ENCODE measurements around the gene RUNX2. TPM values are rescaled to one million over a fixed set of nuclear protein-coding genes. Genes with fewer than 3 reads are reported as not detected.

Gene RUNX2
- total and polyA plus RNA-seq, 2 experiments from 2014 or later: 0.66 to 1.7 TPM

- H3K4me2 ChIP-seq: peak overlapping the region; percentile 94
- Mint-ChIP-seq H3K9me3 (no peaks in the 10 kb centered on the region), H3K27me3 (ENCODE audit: insufficient read depth, low read depth, poor library complexity) (peaks cover 50% of the 10 kb centered on the region), H3K4me3 (peak overlapping the region; percentile 85), H3K4me1 (peaks cover 22% of the 10 kb centered on the region), H3K36me3 (ENCODE audit: low read depth) (no peaks in the 10 kb centered on the region; the same call in 2 of the 3 replicates), H3K27ac (no peak overlapping the region)
- H3K4me1 ChIP-seq (ENCODE audit: insufficient read depth): peaks cover 24% of the 10 kb centered on the region
- no peaks in the 10 kb centered on the region for H3K36me3 ChIP-seq (ENCODE audit: insufficient read depth)
- H3K4me3 ChIP-seq: peak overlapping the region; percentile 90
- H3K27me3 ChIP-seq (ENCODE audit: insufficient read depth): peaks cover 74% of the 10 kb centered on the region
- H2AFZ ChIP-seq: peak overlapping the region; percentile 98; the same call in 1 of the 2 replicates
- no peaks in the 10 kb centered on the region for H3K9me2 ChIP-seq (ENCODE audit: insufficient read depth)
- ATAC-seq (no peak), DNase-seq (ENCODE audit: low spot score) (no peak)
- H4K20me1 ChIP-seq (replicated peaks; ENCODE audit: insufficient read depth): no peaks in the 10 kb centered on the region
- TF ChIP-seq STAT1 (IDR thresholded peaks at IDR 0.05; ENCODE audit: unreplicated experiment) (no peak), CTCF (conservative IDR thresholded peaks at IDR 0.05; ENCODE audit: low read depth in 2 of 2) (no peak), REST (IDR thresholded peaks at IDR 0.05; ENCODE audit: unreplicated experiment) (no peak), JUNB (IDR thresholded peaks at IDR 0.05; ENCODE audit: unreplicated experiment) (no peak), ETS1 (IDR thresholded peaks at IDR 0.05) (no peak), CREB1 (CRISPR knock-in tag; IDR thresholded peaks at IDR 0.05; ENCODE audit: low read depth) (no peak), ZNF114 (CRISPR knock-in tag; IDR thresholded peaks at IDR 0.05) (no peak), NANOG (IDR thresholded peaks at IDR 0.05; ENCODE audit: borderline replicate concordance) (no peak)
- H3K79me2 ChIP-seq (replicated peaks; ENCODE audit: insufficient read depth): no peaks in the 10 kb centered on the region
- no peaks in the 10 kb centered on the region for H3F3A ChIP-seq (replicated peaks; ENCODE audit: low read depth)
- H3K27ac ChIP-seq (ENCODE audit: low read depth): no peak overlapping the region
These were observed 96.3 kb downstream of the RUNX2 start for GRCh38 chr6:45424451-45424861.

- H3F3A ChIP-seq (replicated peaks; ENCODE audit: low read depth): no peaks in the 10 kb centered on the region
- TF ChIP-seq NANOG (IDR thresholded peaks at IDR 0.05; ENCODE audit: borderline replicate concordance) (no peak), STAT1 (IDR thresholded peaks at IDR 0.05; ENCODE audit: unreplicated experiment) (no peak), EZH2phosphoT487 (IDR thresholded peaks at IDR 0.05; ENCODE audit: unreplicated experiment) (no peak), ZNF331 (CRISPR knock-in tag; IDR thresholded peaks at IDR 0.05; ENCODE audit: low read depth) (no peak), POLR2AphosphoS5 (IDR thresholded peaks at IDR 0.05; ENCODE audit: low read depth) (no peak)
These were observed 98.1 kb downstream of the RUNX2 start for GRCh38 chr6:45426251-45426650.

More at GRCh38 chr6:45426251-45426650, 98.1 kb downstream of the RUNX2 start:
- Mint-ChIP-seq H3K9me3 (no peaks in the 10 kb centered on the region), H3K27me3 (ENCODE audit: insufficient read depth, low read depth, poor library complexity) (peaks cover 32% of the 10 kb centered on the region), H3K36me3 (ENCODE audit: low read depth) (no peaks in the 10 kb centered on the region; the same call in 2 of the 3 replicates), H3K4me1 (peaks cover 12% of the 10 kb centered on the region), H3K27ac (no peak overlapping the region), H3K4me3 (no peak overlapping the region)
- Histone ChIP-seq H3K4me3 (no peak overlapping the region), H4K20me1 (replicated peaks; ENCODE audit: insufficient read depth) (no peaks in the 10 kb centered on the region), H3K36me3 (ENCODE audit: insufficient read depth) (no peaks in the 10 kb centered on the region), H3K27ac (ENCODE audit: low read depth) (no peak overlapping the region), H3K9me2 (ENCODE audit: insufficient read depth) (no peaks in the 10 kb centered on the region), H3K4me1 (ENCODE audit: insufficient read depth) (peaks cover 10% of the 10 kb centered on the region), H3K27me3 (ENCODE audit: insufficient read depth) (peaks cover 56% of the 10 kb centered on the region), H3K4me2 (no peak overlapping the region), H3K79me2 (replicated peaks; ENCODE audit: insufficient read depth) (no peaks in the 10 kb centered on the region), H2AFZ (no peak overlapping the region)
- DNase-seq (ENCODE audit: low spot score) (no peak), ATAC-seq (no peak)
